Panc1 (cell line): ENCODE data around the gene SLC35C1. TPM values are rescaled to one million over a fixed set of nuclear protein-coding genes. Genes with fewer than 3 reads are reported as not detected.
"Not testable (repeated sequence)": the region's sequence is repeated elsewhere in the genome, so short reads cannot be mapped to it uniquely, and the experiment has no call there.

ENCODE experiments used
- ATAC-seq: fragments of 200-7000 bp; cut with Tn5 transposase; 2 replicates; pipeline ENCODE4 v1.9.1; 2020; ENCODE audit warnings: mild to moderate bottlenecking, moderate library complexity
- BruUV-seq: library from RNA; stranded (reverse); fragments of 400-500 nt; replicated peaks from 2 replicates; lab custom pipeline; 2021; lab: Mats Ljungman, UMichigan
- CTCF ChIA-PET: fragments of 300-600 bp; sonication (Branson Sonifier 250); formaldehyde crosslinking; loops from one replicate; lab custom pipeline; 2022; ENCODE audit warnings: antibody characterized with exemption; lab: Charles Lee
- POLR2A ChIA-PET: fragments of 300-600 bp; sonication (Branson Sonifier 250); formaldehyde crosslinking; loops from one replicate; lab custom pipeline; 2022; ENCODE audit warnings: antibody characterized with exemption; lab: Charles Lee
- DNase-seq: peaks from one replicate; pipeline ENCODE4 v3.0.0-alpha.2; 2010; ENCODE audit warnings: low read depth, low spot score
- H3K27ac ChIP-seq: 2 replicates; pipeline ENCODE4 v1.5.1; 2011; ENCODE audit warnings: mild to moderate bottlenecking, low read length, inconsistent platforms
- H3K27me3 ChIP-seq: fragments of 200-500 bp; sonication (Bioruptor generic); 2 replicates; pipeline ENCODE4 v1.6.0; 2014; ENCODE audit warnings: low read length, inconsistent platforms; ENCODE audit not compliant: control insufficient read depth, insufficient read depth
- H3K36me3 ChIP-seq: fragments of 200-500 bp; sonication (Bioruptor generic); 2 replicates; pipeline ENCODE4 v1.5.1; 2014; ENCODE audit warnings: inconsistent platforms, mild to moderate bottlenecking, low read length, moderate library complexity; ENCODE audit not compliant: control insufficient read depth, insufficient read depth
- H3K4me1 ChIP-seq: 2 replicates; pipeline ENCODE4 v1.5.1; 2011; ENCODE audit warnings: inconsistent platforms, mild to moderate bottlenecking, low read length, moderate library complexity; ENCODE audit not compliant: control insufficient read depth, insufficient read depth
- H3K4me3 ChIP-seq, 2 experiments: 2 replicates each; pipeline ENCODE4 v1.5.1; 2011 to 2012; ENCODE audit warnings: low read depth in 2 of 2, low read length in 2 of 2, mild to moderate bottlenecking in 2 of 2, inconsistent platforms in 1 of 2, moderate library complexity in 1 of 2
- H3K9me3 ChIP-seq: fragments of 200-500 bp; sonication (Bioruptor generic); 2 replicates; pipeline ENCODE4 v1.5.1; 2014; ENCODE audit warnings: low read depth, mild to moderate bottlenecking, inconsistent platforms, low read length, moderate library complexity; ENCODE audit not compliant: control insufficient read depth, insufficient read depth
- POLR2AphosphoS5 ChIP-seq: IDR thresholded peaks from 2 replicates; pipeline ENCODE4 v1.6.1; 2012; ENCODE audit warnings: mild to moderate bottlenecking, low read depth, low read length, moderate library complexity
- SIN3A ChIP-seq: IDR thresholded peaks from 2 replicates; pipeline ENCODE4 v1.6.1; 2012; ENCODE audit warnings: low read depth, mild to moderate bottlenecking, low read length, moderate library complexity, borderline replicate concordance; ENCODE audit not compliant: insufficient read depth
- TCF7L2 ChIP-seq: IDR thresholded peaks from 2 replicates; pipeline ENCODE4 v1.6.1; 2011; ENCODE audit warnings: mild to moderate bottlenecking, low read depth, low read length, inconsistent platforms
- in situ Hi-C: cut with HindIII; loops from 2 replicates; pipeline ENCODE4 v1.10.0; 2016; ENCODE audit warnings: low sequenced_read_pairs, low pct_unique_long_range_greater_than_20kb
- intact Hi-C: fragments of 100-400 bp; cut with micrococcal nuclease; formaldehyde crosslinking; loops from one replicate; pipeline ENCODE4 v1.10.0; 2022; ENCODE audit not compliant: unreplicated experiment
- total RNA-seq: library from RNA; stranded (reverse); gene quantifications from one replicate; pipeline ENCODE4 v1.2.1, GENCODE V29; 2021; ENCODE audit not compliant: unreplicated experiment
- TF ChIP-seq, protein P1 (sequence below): fragments of 450-650 bp; IDR thresholded peaks from 2 replicates; pipeline ENCODE4 v1.5.1; 2017; ENCODE audit warnings: mild to moderate bottlenecking
- TF ChIP-seq, protein P2 (sequence below), 2 experiments: IDR thresholded peaks; 2 replicates each; pipeline ENCODE4 v1.6.1; 2011 to 2012; ENCODE audit warnings: low read depth in 2 of 2, control low read depth in 1 of 2, low read length in 1 of 2, mild to moderate bottlenecking in 1 of 2, moderate library complexity in 1 of 2; ENCODE audit not compliant: insufficient read depth in 1 of 2

The SLC35C1 gene
- total RNA-seq, 1 experiment from 2014 or later = 13.4 TPM

DNA sequence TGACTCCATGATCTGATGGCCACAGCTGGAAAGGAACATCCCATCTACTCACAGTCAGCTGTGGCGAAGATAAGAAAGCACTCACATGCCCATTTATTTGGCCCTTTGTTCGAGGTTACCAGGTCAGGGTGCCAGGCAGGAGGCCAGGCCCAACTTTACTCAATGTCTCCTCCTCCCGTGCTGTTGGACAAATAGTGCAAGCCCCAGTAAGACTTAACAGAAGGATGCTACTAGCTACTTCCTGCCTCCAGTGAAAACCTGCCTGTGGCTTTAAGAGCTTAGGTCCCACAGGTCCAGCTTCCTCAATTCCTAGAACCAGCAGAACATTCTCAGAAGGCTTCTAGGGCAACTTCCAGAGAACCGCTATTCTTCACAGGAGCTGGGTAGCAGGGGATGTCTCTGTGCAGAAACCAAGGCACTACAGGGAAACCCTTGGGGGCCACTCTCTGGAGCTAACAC is 29.4 kb downstream of the SLC35C1 start:
- Histone ChIP-seq H3K4me1 (no peaks in the 10 kb centered on the region), H3K36me3 (no peaks in the 10 kb centered on the region), H3K27ac (no peak overlapping the region), H3K4me3 (no peak overlapping the region), H3K27me3 (peaks cover 3% of the 10 kb centered on the region; the same call in 1 of the 2 replicates), H3K9me3 (no peaks in the 10 kb centered on the region)
- TF ChIP-seq TCF7L2 (no peak), POLR2AphosphoS5 (no peak), SIN3A (no peak)
- TF ChIP-seq, protein P1, sequence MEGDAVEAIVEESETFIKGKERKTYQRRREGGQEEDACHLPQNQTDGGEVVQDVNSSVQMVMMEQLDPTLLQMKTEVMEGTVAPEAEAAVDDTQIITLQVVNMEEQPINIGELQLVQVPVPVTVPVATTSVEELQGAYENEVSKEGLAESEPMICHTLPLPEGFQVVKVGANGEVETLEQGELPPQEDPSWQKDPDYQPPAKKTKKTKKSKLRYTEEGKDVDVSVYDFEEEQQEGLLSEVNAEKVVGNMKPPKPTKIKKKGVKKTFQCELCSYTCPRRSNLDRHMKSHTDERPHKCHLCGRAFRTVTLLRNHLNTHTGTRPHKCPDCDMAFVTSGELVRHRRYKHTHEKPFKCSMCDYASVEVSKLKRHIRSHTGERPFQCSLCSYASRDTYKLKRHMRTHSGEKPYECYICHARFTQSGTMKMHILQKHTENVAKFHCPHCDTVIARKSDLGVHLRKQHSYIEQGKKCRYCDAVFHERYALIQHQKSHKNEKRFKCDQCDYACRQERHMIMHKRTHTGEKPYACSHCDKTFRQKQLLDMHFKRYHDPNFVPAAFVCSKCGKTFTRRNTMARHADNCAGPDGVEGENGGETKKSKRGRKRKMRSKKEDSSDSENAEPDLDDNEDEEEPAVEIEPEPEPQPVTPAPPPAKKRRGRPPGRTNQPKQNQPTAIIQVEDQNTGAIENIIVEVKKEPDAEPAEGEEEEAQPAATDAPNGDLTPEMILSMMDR = no peak
- TF ChIP-seq, protein P2, sequence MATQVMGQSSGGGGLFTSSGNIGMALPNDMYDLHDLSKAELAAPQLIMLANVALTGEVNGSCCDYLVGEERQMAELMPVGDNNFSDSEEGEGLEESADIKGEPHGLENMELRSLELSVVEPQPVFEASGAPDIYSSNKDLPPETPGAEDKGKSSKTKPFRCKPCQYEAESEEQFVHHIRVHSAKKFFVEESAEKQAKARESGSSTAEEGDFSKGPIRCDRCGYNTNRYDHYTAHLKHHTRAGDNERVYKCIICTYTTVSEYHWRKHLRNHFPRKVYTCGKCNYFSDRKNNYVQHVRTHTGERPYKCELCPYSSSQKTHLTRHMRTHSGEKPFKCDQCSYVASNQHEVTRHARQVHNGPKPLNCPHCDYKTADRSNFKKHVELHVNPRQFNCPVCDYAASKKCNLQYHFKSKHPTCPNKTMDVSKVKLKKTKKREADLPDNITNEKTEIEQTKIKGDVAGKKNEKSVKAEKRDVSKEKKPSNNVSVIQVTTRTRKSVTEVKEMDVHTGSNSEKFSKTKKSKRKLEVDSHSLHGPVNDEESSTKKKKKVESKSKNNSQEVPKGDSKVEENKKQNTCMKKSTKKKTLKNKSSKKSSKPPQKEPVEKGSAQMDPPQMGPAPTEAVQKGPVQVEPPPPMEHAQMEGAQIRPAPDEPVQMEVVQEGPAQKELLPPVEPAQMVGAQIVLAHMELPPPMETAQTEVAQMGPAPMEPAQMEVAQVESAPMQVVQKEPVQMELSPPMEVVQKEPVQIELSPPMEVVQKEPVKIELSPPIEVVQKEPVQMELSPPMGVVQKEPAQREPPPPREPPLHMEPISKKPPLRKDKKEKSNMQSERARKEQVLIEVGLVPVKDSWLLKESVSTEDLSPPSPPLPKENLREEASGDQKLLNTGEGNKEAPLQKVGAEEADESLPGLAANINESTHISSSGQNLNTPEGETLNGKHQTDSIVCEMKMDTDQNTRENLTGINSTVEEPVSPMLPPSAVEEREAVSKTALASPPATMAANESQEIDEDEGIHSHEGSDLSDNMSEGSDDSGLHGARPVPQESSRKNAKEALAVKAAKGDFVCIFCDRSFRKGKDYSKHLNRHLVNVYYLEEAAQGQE (IDR thresholded peaks at IDR 0.05; ENCODE audit: insufficient read depth in 1 of 2, low read depth in 2 of 2, low read length in 1 of 2) = no peak
- CTCF ChIA-PET = no interaction called here
- intact Hi-C loops (no loop called here), in situ Hi-C loops (no loop called here)
- POLR2A ChIA-PET = no interaction called here
- no TSS peak for BruUV-seq
- no peak for DNase-seq
- ATAC-seq = no peak

DNA sequence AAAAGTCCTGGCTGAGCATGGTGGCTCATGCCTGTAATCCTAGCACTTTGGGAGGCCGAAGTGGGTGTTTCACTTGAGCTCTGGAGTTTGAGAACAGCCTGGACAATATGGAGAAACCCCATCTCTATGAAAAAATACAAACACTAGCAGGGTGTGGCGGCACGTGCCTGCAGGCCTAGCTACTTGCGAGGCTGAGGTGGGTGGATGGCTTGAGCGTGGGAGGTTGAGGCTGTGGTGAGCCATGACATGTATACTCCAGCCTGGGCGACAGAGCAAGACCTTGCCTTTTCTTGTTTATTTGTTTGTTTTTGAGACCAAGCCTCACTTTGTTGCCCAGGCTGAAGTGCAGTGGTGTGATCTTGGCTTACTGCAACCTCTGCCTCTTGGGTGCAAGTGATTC is 34.3 kb downstream of the SLC35C1 start:
- DNase-seq (no peak), ATAC-seq (no peak)
- CTCF ChIA-PET = no interaction called here
- Histone ChIP-seq H3K36me3 (no peaks in the 10 kb centered on the region), H3K4me1 (no peaks in the 10 kb centered on the region), H3K27ac (no peak overlapping the region), H3K27me3 (peaks cover 7% of the 10 kb centered on the region; the same call in 1 of the 2 replicates), H3K4me3 (no peak overlapping the region), H3K9me3 (no peaks in the 10 kb centered on the region)
- TF ChIP-seq, protein P2 (IDR thresholded peaks at IDR 0.05; ENCODE audit: insufficient read depth in 1 of 2, low read depth in 2 of 2, low read length in 1 of 2) = no peak
- TF ChIP-seq POLR2AphosphoS5 (no peak), TCF7L2 (no peak), SIN3A (no peak)
- TF ChIP-seq, protein P1 = no peak
- in situ Hi-C loops = no loop called here
- intact Hi-C loops = no loop called here
- BruUV-seq = no TSS peak
- POLR2A ChIA-PET = no interaction called here

DNA sequence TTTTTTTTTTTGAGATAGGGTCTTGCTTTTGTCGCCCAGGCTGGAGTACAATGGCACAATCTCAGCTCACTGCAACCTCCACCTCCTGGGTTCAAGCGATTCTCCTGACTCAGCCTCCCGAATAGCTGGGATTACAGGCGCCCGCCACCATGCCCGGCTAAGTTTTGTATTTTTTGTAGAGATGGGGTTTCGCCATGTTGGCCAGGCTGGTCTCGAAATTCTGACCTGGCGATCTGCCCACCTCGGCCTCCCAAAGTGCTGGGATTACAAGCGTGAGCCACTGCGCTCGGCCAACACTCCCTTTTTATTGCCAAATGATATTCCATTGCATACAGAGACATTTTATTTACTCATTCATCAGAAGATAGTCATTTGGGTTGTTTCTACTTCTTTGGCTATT is 35.3 kb downstream of the SLC35C1 start:
- H3K4me3 ChIP-seq, H3K27me3 ChIP-seq, H3K27ac ChIP-seq, H3K9me3 ChIP-seq, in situ Hi-C loops, CTCF ChIA-PET, H3K36me3 ChIP-seq, BruUV-seq, ATAC-seq, H3K4me1 ChIP-seq, POLR2A ChIA-PET, intact Hi-C loops, DNase-seq: not testable (repeated sequence)
